ENCODE measurements around the gene SMAD4.
"Not testable (repeated sequence)": the region's sequence is repeated elsewhere in the genome, so short reads cannot be mapped to it uniquely, and the experiment has no call there.

Gene SMAD4

GRCh38 chr18:51110073-51110797 is 80.2 kb downstream of the SMAD4 start:
- peak; percentile 79 for DNase-seq (ENCODE audit: low spot score)
- no peak for FAIRE-seq

DNA sequence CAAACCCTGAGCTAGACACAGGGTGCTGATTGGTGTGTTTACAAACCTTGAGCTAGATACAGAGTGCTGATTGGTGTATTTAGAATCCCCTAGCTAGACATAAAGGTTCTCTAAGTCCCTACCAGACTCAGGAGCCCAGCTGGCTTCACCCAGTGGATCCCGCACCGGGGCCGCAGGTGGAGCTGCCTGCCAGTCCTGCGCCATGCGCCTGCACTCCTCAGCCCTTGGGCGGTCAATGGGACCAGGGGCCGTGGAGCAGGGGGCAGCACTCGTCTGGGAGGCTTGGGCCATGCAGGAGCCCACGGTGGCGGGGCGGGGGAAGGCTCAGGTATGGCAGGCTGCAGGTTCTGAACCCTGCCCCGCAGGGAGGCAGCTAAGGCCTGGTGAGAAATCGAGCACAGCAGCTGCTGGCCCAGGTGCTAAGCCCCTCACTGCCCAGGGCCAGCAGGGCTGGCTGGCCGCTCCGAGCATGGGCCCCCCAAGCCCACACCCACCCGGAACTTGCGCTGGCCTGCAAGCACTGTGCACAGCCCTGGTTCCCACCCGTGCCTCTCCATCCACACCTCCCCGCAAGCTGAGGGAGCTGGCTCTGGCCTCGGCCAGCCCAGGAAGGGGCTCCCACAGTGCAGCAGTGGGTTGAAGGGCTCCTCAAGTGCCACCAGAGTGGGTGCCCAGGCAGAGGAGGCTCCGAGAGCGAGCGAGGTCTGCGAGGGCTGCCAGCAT is 81.8 kb downstream of the SMAD4 start:
- not testable (repeated sequence) for DNase-seq (ENCODE audit: low spot score); FAIRE-seq

- DNase-seq (ENCODE audit: low spot score); FAIRE-seq: not testable (repeated sequence)
Measured at GRCh38 chr18:51116996-51117395, 87.0 kb downstream of the SMAD4 start.

DNA sequence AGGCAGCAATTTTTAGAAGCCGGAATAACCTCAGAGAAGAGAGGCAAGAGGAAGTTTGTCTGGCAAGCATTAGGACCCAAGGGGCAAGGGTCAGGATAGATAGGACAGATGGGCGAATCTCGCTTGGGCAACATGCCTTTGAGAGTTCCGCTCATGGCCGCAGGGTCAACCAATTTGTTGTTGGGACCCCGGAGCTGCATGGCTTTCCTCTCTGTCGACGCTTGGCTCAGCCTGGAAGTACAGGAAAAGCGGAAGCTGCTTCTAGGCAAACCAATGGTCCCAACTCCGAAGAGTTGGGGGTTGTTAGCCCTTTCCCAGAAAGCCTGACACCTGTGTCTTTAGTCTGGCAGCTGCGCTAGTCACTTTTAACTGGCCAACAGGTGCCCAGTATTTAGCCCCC is 89.5 kb downstream of the SMAD4 start:
- DNase-seq (ENCODE audit: low spot score); FAIRE-seq: not testable (repeated sequence)

- not testable (repeated sequence) for DNase-seq (ENCODE audit: low spot score); FAIRE-seq
Measured at GRCh38 chr18:51119976-51120375, 90.0 kb downstream of the SMAD4 start.

DNA sequence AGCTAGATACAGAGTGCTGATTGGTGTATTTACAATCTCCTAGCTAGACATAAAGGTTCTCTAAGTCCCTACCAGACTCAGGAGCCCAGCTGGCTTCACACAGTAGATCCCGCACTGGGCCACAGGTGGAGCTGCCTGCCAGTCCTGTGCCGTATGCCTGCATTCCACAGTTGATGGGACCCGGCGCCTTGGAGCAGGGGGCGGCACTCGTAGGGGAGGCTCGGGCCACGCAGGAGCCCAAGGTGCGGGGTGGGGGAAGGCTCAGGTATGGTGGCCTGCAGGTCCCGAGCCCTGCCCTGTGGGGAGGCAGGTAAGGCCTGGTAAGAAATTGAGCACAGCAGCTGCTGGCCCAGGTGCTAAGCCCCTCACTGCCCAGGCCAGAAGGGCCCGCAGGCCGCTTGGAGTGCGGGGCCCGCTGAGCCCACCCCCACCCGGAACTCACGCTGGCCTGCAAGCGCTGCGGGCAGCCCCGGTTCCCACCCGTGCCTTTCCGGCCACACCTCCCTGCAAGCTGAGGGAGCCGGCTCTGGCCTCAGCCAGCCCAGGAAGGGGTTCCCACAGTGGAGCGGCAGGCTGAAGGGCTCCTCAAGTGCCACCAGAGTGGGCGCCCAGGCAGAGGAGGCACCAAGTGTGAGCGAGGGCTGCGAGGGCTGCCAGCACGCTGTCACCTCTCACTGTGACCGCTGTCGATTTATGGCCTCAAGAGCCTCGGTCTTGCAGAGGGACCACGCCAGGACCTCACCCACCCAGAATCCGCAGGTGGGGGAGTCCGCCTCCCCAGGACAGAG is 91.0 kb downstream of the SMAD4 start:
- DNase-seq (ENCODE audit: low spot score) (no peak), FAIRE-seq (no peak)

- DNase-seq (ENCODE audit: low spot score) (no peak), FAIRE-seq (no peak)
Measured at GRCh38 chr18:51121597-51121857, 91.5 kb downstream of the SMAD4 start.

GRCh38 chr18:51122266-51123045 is 92.4 kb downstream of the SMAD4 start:
- DNase-seq (ENCODE audit: low spot score) (no peak), FAIRE-seq (no peak)

DNA sequence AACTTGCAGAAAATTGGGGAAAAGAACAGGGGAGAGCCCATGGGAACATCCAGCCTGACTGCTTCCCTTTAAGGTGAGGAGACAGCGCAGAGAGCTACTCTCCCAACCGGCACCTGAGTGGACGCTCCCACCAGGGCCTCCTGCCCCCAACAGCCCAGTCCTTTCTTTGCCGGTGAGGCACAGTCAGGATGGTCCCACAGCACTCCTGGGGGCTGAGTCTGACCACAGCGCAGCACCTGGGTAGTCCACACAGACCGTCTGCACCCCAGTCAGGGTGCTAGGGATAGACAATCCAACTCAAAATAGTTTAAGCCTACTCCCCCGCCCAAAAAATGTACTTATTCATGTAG is 93.0 kb downstream of the SMAD4 start:
- DNase-seq (ENCODE audit: low spot score): no peak
- FAIRE-seq: no peak

DNA sequence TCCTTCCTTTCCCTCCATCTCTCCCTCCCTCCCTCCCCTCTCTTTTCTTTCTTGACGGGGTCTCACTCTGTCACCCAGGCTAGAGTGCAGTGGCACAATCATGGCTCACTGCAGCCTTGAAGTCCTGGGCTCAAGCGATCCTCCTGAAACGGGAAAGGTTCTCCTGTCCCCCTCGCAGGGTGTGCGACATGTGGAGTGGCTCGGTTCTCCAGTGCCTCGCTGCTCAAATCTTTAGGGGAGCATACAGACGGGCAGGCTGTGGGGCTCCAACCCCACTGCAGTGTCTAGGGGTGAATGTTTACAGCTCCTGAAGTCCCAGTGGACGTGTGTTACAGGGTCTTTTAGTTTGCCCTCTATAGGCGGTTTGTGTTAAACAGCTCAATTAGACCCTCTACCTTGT is 93.5 kb downstream of the SMAD4 start:
- no peak for FAIRE-seq
- no peak for DNase-seq (ENCODE audit: low spot score)

DNA sequence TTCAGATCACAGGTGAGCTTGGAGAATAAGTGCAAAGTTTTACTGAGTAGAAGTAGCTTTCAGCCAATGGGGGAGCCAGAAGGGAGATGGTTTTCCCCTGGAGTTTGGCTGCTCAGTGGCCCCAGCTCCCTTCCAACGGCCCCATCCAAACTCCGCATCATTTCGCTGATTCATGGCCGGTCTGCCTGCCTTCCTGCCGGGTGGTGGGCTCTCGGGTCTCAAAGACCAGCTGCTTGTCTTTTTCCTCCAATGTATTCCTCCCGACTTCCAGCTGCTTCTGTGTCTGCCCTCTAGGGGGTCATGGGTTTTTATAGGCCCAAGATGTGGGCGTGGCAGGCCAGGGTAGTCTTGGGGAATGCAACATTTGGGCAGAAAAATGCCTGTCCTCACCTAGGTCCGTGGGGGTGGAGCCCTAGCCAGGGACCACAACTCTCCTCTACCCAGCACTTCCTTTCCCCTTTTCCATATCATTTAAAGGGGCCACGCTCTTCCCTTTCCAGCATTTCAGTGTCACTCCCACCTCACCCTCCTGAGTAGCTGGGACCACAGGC is 94.0 kb downstream of the SMAD4 start:
- no peak for FAIRE-seq
- no peak for DNase-seq (ENCODE audit: low spot score)

DNA sequence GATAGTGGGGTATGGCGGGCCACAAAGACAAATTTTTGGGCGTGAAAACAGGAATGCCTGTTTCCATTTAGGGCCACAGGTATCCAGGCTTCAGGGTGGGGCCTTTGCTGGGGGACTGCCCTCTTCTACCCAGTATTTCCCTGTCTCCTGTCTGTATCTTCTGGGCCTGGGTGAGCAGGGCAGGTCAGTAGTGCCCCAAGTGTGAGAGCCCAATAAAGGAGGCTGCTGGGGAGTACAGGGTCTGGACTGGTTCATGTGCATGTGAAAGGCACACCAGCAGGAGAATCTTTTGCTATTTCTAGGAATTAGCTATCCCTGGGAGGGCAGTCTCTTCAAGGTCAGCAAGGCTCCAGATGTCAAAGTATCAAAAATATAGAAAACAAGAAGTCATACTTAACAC is 96.0 kb downstream of the SMAD4 start:
- no peak for FAIRE-seq

GRCh38 chr18:51127664-51128063 is 97.7 kb downstream of the SMAD4 start:
- DNase-seq (ENCODE audit: low spot score) (no peak), FAIRE-seq (no peak)

More for the DNA sequence above, 96.0 kb downstream of the SMAD4 start:
- no peak for DNase-seq (ENCODE audit: low spot score)

DNA sequence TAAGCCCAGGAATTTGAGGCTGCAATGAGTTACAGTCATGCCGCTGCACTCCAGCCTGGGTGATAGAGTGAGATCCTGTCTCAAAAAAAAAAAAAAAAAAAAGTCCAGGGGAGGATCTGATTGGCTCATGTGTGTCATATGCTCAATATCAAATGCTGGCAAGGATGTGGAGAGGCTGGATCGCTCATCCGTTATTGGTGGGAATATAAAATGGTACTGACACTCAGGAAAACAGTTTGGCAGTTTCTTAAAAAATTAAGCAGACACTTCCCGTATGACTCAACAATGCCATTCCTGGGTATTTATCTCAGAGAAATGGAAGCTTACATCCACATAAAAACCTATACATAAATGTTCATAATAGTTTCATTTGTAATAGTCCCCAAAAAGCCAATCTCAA is 98.5 kb downstream of the SMAD4 start:
- no peak for FAIRE-seq
- DNase-seq (ENCODE audit: low spot score): peak; percentile 32

DNA sequence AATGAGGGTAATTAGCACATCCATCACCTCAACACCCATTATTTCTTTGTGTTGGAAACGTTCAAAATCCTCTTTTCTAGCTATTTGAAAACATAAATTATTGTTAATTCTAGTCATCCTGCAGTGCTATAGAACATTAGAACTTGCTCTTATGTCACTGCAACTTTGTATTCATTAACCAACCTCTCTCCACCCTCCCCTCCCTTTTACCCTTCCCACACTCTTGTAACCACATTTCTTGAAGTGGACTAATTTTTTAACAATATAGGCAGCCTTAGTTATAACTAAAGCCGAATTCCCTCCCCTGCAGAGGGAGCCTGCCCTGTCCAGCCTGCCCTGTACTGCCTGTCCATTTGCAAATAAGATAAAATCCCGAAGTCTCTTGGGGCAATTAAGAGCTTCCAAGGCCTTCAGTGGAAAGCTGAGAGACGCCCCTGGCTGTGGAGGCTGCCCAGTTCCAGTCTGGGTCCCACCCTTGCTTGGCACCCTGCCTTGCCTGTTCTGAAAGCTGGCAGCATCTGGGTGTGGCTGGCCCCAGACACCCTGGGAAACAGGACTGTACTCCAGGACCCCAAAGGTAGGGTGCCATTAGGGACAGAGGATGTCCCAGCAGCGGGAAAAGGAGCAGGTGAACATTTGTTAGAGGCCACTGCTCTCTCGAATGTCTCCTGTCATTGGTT is 102.4 kb downstream of the SMAD4 start:
- DNase-seq (ENCODE audit: low spot score) (no peak), FAIRE-seq (no peak)

DNA sequence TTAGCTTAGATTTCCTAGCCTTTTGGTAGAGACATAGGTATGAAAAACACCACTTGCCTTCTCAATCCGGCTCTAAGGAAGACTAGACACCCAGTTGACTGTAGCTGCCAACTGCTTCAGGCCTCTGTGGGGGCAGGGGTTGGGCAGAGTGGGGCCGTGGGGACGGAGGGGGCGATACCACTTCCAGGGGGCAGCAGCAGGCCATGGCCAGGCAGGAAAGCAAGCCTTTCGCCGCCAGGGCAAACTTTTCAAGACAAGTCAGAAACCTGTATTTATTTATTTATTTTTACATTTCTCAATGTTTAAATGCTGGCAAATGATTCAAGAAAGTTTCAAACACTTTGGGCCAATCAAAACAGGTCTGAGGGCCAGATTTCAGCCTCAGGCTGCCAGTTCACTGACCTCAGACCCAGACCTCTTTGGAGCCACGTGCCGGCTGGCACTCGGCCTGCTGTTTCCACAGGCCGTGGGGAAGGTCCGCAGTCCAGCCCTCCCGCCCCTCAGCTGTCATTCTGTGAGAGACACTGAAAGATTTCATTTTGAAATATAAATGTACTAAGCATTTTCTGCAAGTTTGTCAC is 103.7 kb downstream of the SMAD4 start:
- DNase-seq (ENCODE audit: low spot score) (no peak), FAIRE-seq (no peak)
